ENCODE measurements around the gene DIP2A. TPM values are rescaled to one million over a fixed set of nuclear protein-coding genes. Genes with fewer than 3 reads are reported as not detected.

Gene DIP2A
- polyA plus RNA-seq, 1 donor (not counting 4 experiments of a cell fraction or from before 2014, with no cell fraction given) = 41.6 TPM

GRCh38 chr21:46437511-46437910 lies 21.2 kb upstream of the DIP2A start:
- no peaks in the 10 kb centered on the region for H3K27me3 ChIP-seq (ENCODE audit: control insufficient read depth, extremely low read depth, insufficient read depth, low read length)
- H3K4me2 ChIP-seq (ENCODE audit: control insufficient read depth, extremely low read depth, insufficient read depth, low read depth, low read length) = no peak overlapping the region
- no peaks in the 10 kb centered on the region for H3K4me1 ChIP-seq (ENCODE audit: control insufficient read depth, extremely low read depth, insufficient read depth, low read length)
- H3K9me3 ChIP-seq (ENCODE audit: control insufficient read depth, low read depth, low read length) = no peaks in the 10 kb centered on the region
- FAIRE-seq (no peak), DNase-seq (ENCODE audit: low read depth, low spot score) (no peak)
- TF ChIP-seq CTCF (optimal IDR thresholded peaks at IDR 0.05 in 1 of 3, IDR thresholded peaks at IDR 0.05 in 1 of 3, conservative IDR thresholded peaks at IDR 0.05 in 1 of 3; ENCODE audit: extremely low read depth in 1 of 3, insufficient read depth in 2 of 3, low read length in 3 of 3) (no peak), EZH2 (IDR thresholded peaks at IDR 0.05; ENCODE audit: low read length) (no peak)
- H3K4me3 ChIP-seq (ENCODE audit: control insufficient read depth in 2 of 3, extremely low read depth in 1 of 3, insufficient read depth in 2 of 3, low read depth in 1 of 3, low read length in 3 of 3) = no peak overlapping the region
- H4K20me1 ChIP-seq (ENCODE audit: control insufficient read depth, extremely low read depth, insufficient read depth, low read length) = no peaks in the 10 kb centered on the region
- dilution Hi-C loops (cut with MboI; ENCODE audit: extremely low pct_ligation_motif_present, low sequenced_read_pairs) = no loop called here
- no peak overlapping the region for H3K27ac ChIP-seq (ENCODE audit: control insufficient read depth, insufficient read depth, low read length)
- H3K36me3 ChIP-seq (ENCODE audit: control insufficient read depth in 2 of 2, extremely low read depth in 1 of 2, insufficient read depth in 2 of 2, low read length in 2 of 2) = peaks cover 17 to 29% of the 10 kb centered on the region in 2 experiments
- H3K9me1 ChIP-seq (ENCODE audit: control insufficient read depth, extremely low read depth, insufficient read depth, low read length) = no peaks in the 10 kb centered on the region
- no peak overlapping the region for H2AFZ ChIP-seq (ENCODE audit: control insufficient read depth, low read length)
- H3K79me2 ChIP-seq (ENCODE audit: control insufficient read depth, insufficient read depth, low read length) = no peaks in the 10 kb centered on the region
- H3K9ac ChIP-seq (ENCODE audit: control insufficient read depth, extremely low read depth, insufficient read depth, low read length) = no peak overlapping the region

- Histone ChIP-seq H3K79me2 (ENCODE audit: control insufficient read depth, insufficient read depth, low read length) (no peaks in the 10 kb centered on the region), H3K9me1 (ENCODE audit: control insufficient read depth, extremely low read depth, insufficient read depth, low read length) (no peaks in the 10 kb centered on the region), H3K4me1 (ENCODE audit: control insufficient read depth, extremely low read depth, insufficient read depth, low read length) (no peaks in the 10 kb centered on the region), H2AFZ (ENCODE audit: control insufficient read depth, low read length) (no peak overlapping the region), H3K36me3 (ENCODE audit: control insufficient read depth in 2 of 2, extremely low read depth in 1 of 2, insufficient read depth in 2 of 2, low read length in 2 of 2) (peaks cover 21 to 33% of the 10 kb centered on the region in 2 experiments), H3K4me2 (ENCODE audit: control insufficient read depth, extremely low read depth, insufficient read depth, low read depth, low read length) (no peak overlapping the region), H3K27ac (ENCODE audit: control insufficient read depth, insufficient read depth, low read length) (no peak overlapping the region), H3K9ac (ENCODE audit: control insufficient read depth, extremely low read depth, insufficient read depth, low read length) (no peak overlapping the region), H3K4me3 (ENCODE audit: control insufficient read depth in 2 of 3, extremely low read depth in 1 of 3, insufficient read depth in 2 of 3, low read depth in 1 of 3, low read length in 3 of 3) (no peak overlapping the region), H3K27me3 (ENCODE audit: control insufficient read depth, extremely low read depth, insufficient read depth, low read length) (no peaks in the 10 kb centered on the region), H4K20me1 (ENCODE audit: control insufficient read depth, extremely low read depth, insufficient read depth, low read length) (no peaks in the 10 kb centered on the region), H3K9me3 (ENCODE audit: control insufficient read depth, low read depth, low read length) (no peaks in the 10 kb centered on the region)
- dilution Hi-C loops (cut with MboI; ENCODE audit: extremely low pct_ligation_motif_present, low sequenced_read_pairs) = no loop called here
- FAIRE-seq = no peak
- TF ChIP-seq EZH2 (IDR thresholded peaks at IDR 0.05; ENCODE audit: low read length) (no peak), CTCF (optimal IDR thresholded peaks at IDR 0.05 in 1 of 3, IDR thresholded peaks at IDR 0.05 in 1 of 3, conservative IDR thresholded peaks at IDR 0.05 in 1 of 3; ENCODE audit: extremely low read depth in 1 of 3, insufficient read depth in 2 of 3, low read length in 3 of 3) (no peak)
- no peak for DNase-seq (ENCODE audit: low read depth, low spot score)
Observed at GRCh38 chr21:46438241-46438640, 20.4 kb upstream of the DIP2A start.

Measured in keratinocyte (primary cell).